T1000 (cell line): ENCODE measurements around the gene MAPK12.

Experiments
- DNase-seq: peaks from one replicate; lab custom pipeline; 2025; ENCODE audit warnings: mixed read lengths; lab: John Stamatoyannopoulos, UW

Gene MAPK12

GRCh38 chr22:50299785-50300619, 38.5 kb upstream of the MAPK12 start:
- no peak for DNase-seq

- DNase-seq = no peak
Observed at GRCh38 chr22:50298937-50299784, 37.7 kb upstream of the MAPK12 start.

- DNase-seq = no peak
Observed at GRCh38 chr22:50298266-50298637, 36.8 kb upstream of the MAPK12 start.

GRCh38 chr22:50297510-50298265, 36.2 kb upstream of the MAPK12 start:
- DNase-seq = no peak

- DNase-seq = no peak
Observed at GRCh38 chr22:50296658-50297490, 35.4 kb upstream of the MAPK12 start.

- no peak for DNase-seq
Observed at GRCh38 chr22:50294319-50294656, 32.8 kb upstream of the MAPK12 start.

- DNase-seq = peak; percentile 51
Observed at GRCh38 chr22:50293441-50294318, 32.2 kb upstream of the MAPK12 start.

GRCh38 chr22:50292643-50293440, 31.4 kb upstream of the MAPK12 start:
- DNase-seq = no peak

- no peak for DNase-seq
Observed at GRCh38 chr22:50289942-50290630, 28.6 kb upstream of the MAPK12 start.

GRCh38 chr22:50289151-50289941, 27.9 kb upstream of the MAPK12 start:
- DNase-seq = no peak

GRCh38 chr22:50287731-50288130, 26.2 kb upstream of the MAPK12 start:
- no peak for DNase-seq

GRCh38 chr22:50286701-50287318, 25.3 kb upstream of the MAPK12 start:
- no peak for DNase-seq

- DNase-seq = no peak
Observed at GRCh38 chr22:50286275-50286674, 24.8 kb upstream of the MAPK12 start.

GRCh38 chr22:50285568-50286229, 24.2 kb upstream of the MAPK12 start:
- no peak for DNase-seq

- no peak for DNase-seq
Observed at GRCh38 chr22:50284479-50284878, 23.0 kb upstream of the MAPK12 start.

- DNase-seq = no peak
Observed at GRCh38 chr22:50283821-50284220, 22.3 kb upstream of the MAPK12 start.
